IMR-90 (cell line): ENCODE results near the gene NUDCD3. TPM values are rescaled to one million over a fixed set of nuclear protein-coding genes. Genes with fewer than 3 reads are reported as not detected.

Experiments
- ATAC-seq: fragments of 200-7000 bp; cut with Tn5 transposase; 2 replicates; pipeline ENCODE4 v1.9.1; 2020; ENCODE audit warnings: low read depth, mild to moderate bottlenecking, moderate library complexity
- BruUV-seq: library from RNA; stranded (reverse); fragments of 400-500 nt; replicated peaks from 2 replicates; lab custom pipeline; 2021; lab: Mats Ljungman, UMichigan
- CTCF ChIA-PET: fragments of 300-600 bp; formaldehyde crosslinking; extraction: SDS; loops from one replicate; lab custom pipeline; 2021; ENCODE audit warnings: antibody characterized with exemption; lab: Yijun Ruan, JAX
- POLR2A ChIA-PET: fragments of 300-600 bp; sonication (Branson Sonifier 250); formaldehyde crosslinking; loops from one replicate; lab custom pipeline; 2022; ENCODE audit warnings: antibody characterized with exemption; ENCODE audit not compliant: unreplicated experiment; lab: Charles Lee
- DNase-seq: peaks from one replicate; pipeline ENCODE4 v3.0.0; 2013
- H2AFZ ChIP-seq: replicated peaks from 2 replicates; pipeline ENCODE3; 2013; ENCODE audit warnings: low read length, mild to moderate bottlenecking; ENCODE audit not compliant: poor library complexity
- H2AK5ac ChIP-seq: 2 replicates; pipeline ENCODE4 v1.6.1; 2013; ENCODE audit warnings: low read depth, low read length, inconsistent platforms
- H2AK9ac ChIP-seq: replicated peaks from 2 replicates; pipeline ENCODE3; 2013; ENCODE audit warnings: mild to moderate bottlenecking, low read depth, low read length, moderate library complexity; ENCODE audit not compliant: poor library complexity
- H2BK120ac ChIP-seq: 2 replicates; pipeline ENCODE4 v1.6.1; 2013; ENCODE audit warnings: low read depth, low read length, inconsistent platforms
- H2BK15ac ChIP-seq: 3 replicates; pipeline ENCODE4 v1.6.1; 2013; ENCODE audit warnings: low read depth, low read length, inconsistent platforms
- H2BK20ac ChIP-seq: 2 replicates; pipeline ENCODE4 v1.6.1; 2013; ENCODE audit warnings: low read depth, mild to moderate bottlenecking, inconsistent platforms, low read length, moderate library complexity
- H2BK5ac ChIP-seq: 2 replicates; pipeline ENCODE4 v1.6.1; 2013; ENCODE audit warnings: mild to moderate bottlenecking, low read depth, low read length, inconsistent platforms; ENCODE audit not compliant: poor library complexity, severe bottlenecking
- H3K14ac ChIP-seq: replicated peaks from 2 replicates; pipeline ENCODE4 v1.6.1; 2013; ENCODE audit warnings: low read depth, low read length, inconsistent platforms
- H3K18ac ChIP-seq: 2 replicates; pipeline ENCODE4 v1.6.1; 2013; ENCODE audit warnings: low read depth, low read length, control low read depth
- H3K23ac ChIP-seq: 2 replicates; pipeline ENCODE4 v1.6.1; 2013; ENCODE audit warnings: low read depth, low read length, inconsistent platforms
- H3K27ac ChIP-seq: 2 replicates; pipeline ENCODE4 v1.5.1; 2013; ENCODE audit warnings: mild to moderate bottlenecking, control low read depth, low read length; ENCODE audit not compliant: insufficient read depth
- H3K27me3 ChIP-seq: 2 replicates; pipeline ENCODE4 v1.6.1; 2013; ENCODE audit warnings: low read length; ENCODE audit not compliant: control insufficient read depth, insufficient read depth
- H3K36me3 ChIP-seq: 2 replicates; pipeline ENCODE4 v1.6.1; 2013; ENCODE audit warnings: low read length, mixed read lengths; ENCODE audit not compliant: control insufficient read depth, insufficient read depth
- H3K4ac ChIP-seq: 2 replicates; pipeline ENCODE4 v1.6.1; 2013; ENCODE audit warnings: low read depth, low read length, inconsistent platforms
- H3K4me1 ChIP-seq: 2 replicates; pipeline ENCODE4 v1.6.1; 2013; ENCODE audit warnings: low read length, mixed read lengths; ENCODE audit not compliant: control insufficient read depth, insufficient read depth
- H3K4me2 ChIP-seq: 2 replicates; pipeline ENCODE4 v1.6.1; 2013; ENCODE audit warnings: low read depth, mild to moderate bottlenecking, control low read depth, low read length, moderate library complexity
- H3K4me3 ChIP-seq: 2 replicates; pipeline ENCODE4 v1.5.1; 2013; ENCODE audit warnings: low read depth, mild to moderate bottlenecking, control low read depth, low read length, moderate library complexity; ENCODE audit not compliant: insufficient read depth
- H3K56ac ChIP-seq: 2 replicates; pipeline ENCODE4 v1.6.1; 2013; ENCODE audit warnings: low read length, inconsistent platforms; ENCODE audit not compliant: insufficient read depth; ENCODE audit errors: extremely low read depth
- H3K79me1 ChIP-seq, 2 experiments: 2 replicates each; pipeline ENCODE4 v1.6.1; 2013; ENCODE audit warnings: low read length in 2 of 2, inconsistent platforms in 1 of 2, low read depth in 1 of 2
- H3K9ac ChIP-seq: 2 replicates; pipeline ENCODE4 v1.6.1; 2013; ENCODE audit warnings: low read depth, low read length, control low read depth
- H3K9me1 ChIP-seq: 2 replicates; pipeline ENCODE4 v1.6.1; 2013; ENCODE audit warnings: low read length, inconsistent platforms; ENCODE audit not compliant: insufficient read depth
- H3K9me3 ChIP-seq: 2 replicates; pipeline ENCODE4 v1.6.1; 2013; ENCODE audit warnings: low read length; ENCODE audit not compliant: control insufficient read depth, insufficient read depth
- H4K20me1 ChIP-seq: 2 replicates; pipeline ENCODE4 v1.6.1; 2013; ENCODE audit warnings: low read length, inconsistent platforms; ENCODE audit not compliant: insufficient read depth
- H4K5ac ChIP-seq: 2 replicates; pipeline ENCODE4 v1.6.1; 2013; ENCODE audit warnings: mild to moderate bottlenecking, low read depth, low read length, control low read depth
- H4K8ac ChIP-seq, 2 experiments: 2 replicates each; pipeline ENCODE4 v1.6.1; 2013; ENCODE audit warnings: low read depth in 2 of 2, low read length in 2 of 2, control low read depth in 1 of 2, inconsistent platforms in 1 of 2
- H4K91ac ChIP-seq: 2 replicates; pipeline ENCODE4 v1.6.1; 2013; ENCODE audit warnings: low read depth, low read length, inconsistent platforms; ENCODE audit not compliant: insufficient read depth
- BHLHE40 ChIP-seq: fragments of 150-350 bp; IDR thresholded peaks from 2 replicates; pipeline ENCODE4 v1.6.1; 2016; ENCODE audit warnings: mild to moderate bottlenecking, low read depth, low read length
- CEBPB ChIP-seq: IDR thresholded peaks from 2 replicates; pipeline ENCODE4 v1.6.1; 2012; ENCODE audit warnings: low read depth, low read length, improper control_type of control experiment
- CHD1 ChIP-seq: IDR thresholded peaks from 2 replicates; pipeline ENCODE4 v1.6.1; 2012; ENCODE audit warnings: low read depth, low read length, improper control_type of control experiment
- CTCF ChIP-seq: conservative IDR thresholded peaks from 2 replicates; pipeline ENCODE4 v1.5.1; 2012; ENCODE audit warnings: mild to moderate bottlenecking, low read depth, low read length, improper control_type of control experiment
- ELK1 ChIP-seq: fragments of 150-350 bp; IDR thresholded peaks from 2 replicates; pipeline ENCODE4 v1.6.1; 2016; ENCODE audit warnings: low read depth, mild to moderate bottlenecking, low read length, moderate library complexity, borderline replicate concordance
- FOS ChIP-seq: fragments of 150-350 bp; IDR thresholded peaks from 2 replicates; pipeline ENCODE4 v1.6.1; 2016; ENCODE audit warnings: low read depth, low read length
- MAFK ChIP-seq: IDR thresholded peaks from 2 replicates; pipeline ENCODE4 v1.6.1; 2012; ENCODE audit warnings: low read depth, low read length, improper control_type of control experiment
- MAZ ChIP-seq: IDR thresholded peaks from 2 replicates; pipeline ENCODE4 v1.6.1; 2012; ENCODE audit warnings: low read depth, mild to moderate bottlenecking, low read length, improper control_type of control experiment, moderate library complexity, borderline replicate concordance
- MXI1 ChIP-seq: IDR thresholded peaks from 2 replicates; pipeline ENCODE4 v1.6.1; 2012; ENCODE audit warnings: low read depth, mild to moderate bottlenecking, low read length, moderate library complexity, borderline replicate concordance
- NFE2L2 ChIP-seq: fragments of 150-350 bp; IDR thresholded peaks from 2 replicates; pipeline ENCODE4 v1.6.1; 2016; ENCODE audit warnings: low read depth, mild to moderate bottlenecking, low read length
- POLR2A ChIP-seq: IDR thresholded peaks from 2 replicates; pipeline ENCODE4 v1.6.1; 2012; ENCODE audit warnings: mild to moderate bottlenecking, low read depth, low read length
- RAD21 ChIP-seq: IDR thresholded peaks from 2 replicates; pipeline ENCODE4 v1.6.1; 2012; ENCODE audit warnings: low read length, improper control_type of control experiment
- RCOR1 ChIP-seq: IDR thresholded peaks from 2 replicates; pipeline ENCODE4 v1.6.1; 2012; ENCODE audit warnings: mild to moderate bottlenecking, low read length, improper control_type of control experiment; ENCODE audit not compliant: insufficient replicate concordance
- RFX5 ChIP-seq: IDR thresholded peaks from 2 replicates; pipeline ENCODE4 v1.8.0; 2012; ENCODE audit warnings: low read depth, mild to moderate bottlenecking, low read length, moderate library complexity
- SMC3 ChIP-seq: fragments of 150-350 bp; IDR thresholded peaks from 2 replicates; pipeline ENCODE4 v1.6.1; 2016; ENCODE audit warnings: low read depth, mild to moderate bottlenecking, antibody characterized with exemption, low read length, moderate library complexity
- USF2 ChIP-seq: fragments of 150-350 bp; IDR thresholded peaks from 2 replicates; pipeline ENCODE4 v1.6.1; 2017; ENCODE audit warnings: mild to moderate bottlenecking, antibody characterized with exemption, low read length, low read depth
- WGBS, 2 experiments: methylation state at CpG; one replicate each; pipeline versions ENCODE4 v1.1.5 to v1.1.7; 2013; ENCODE audit warnings: missing lambda C conversion rate in 2 of 2; ENCODE audit not compliant: insufficient read length in 1 of 2; ENCODE audit errors: extremely low coverage in 2 of 2; 5-methylcytosine and 5-hydroxymethylcytosine counted together
- dilution Hi-C: fragments of 300-500 bp; cut with HindIII; formaldehyde crosslinking; loops from one replicate; pipeline ENCODE4 v1.14.3; 2018; ENCODE audit warnings: low sequenced_read_pairs; ENCODE audit not compliant: unreplicated experiment
- in situ Hi-C: fragments of 300-500 bp; cut with MboI; formaldehyde crosslinking; loops from 3 replicates; pipeline ENCODE4 v1.14.3; 2019; ENCODE audit warnings: low sequenced_read_pairs, inconsistent platforms, mixed read lengths
- intact Hi-C: fragments of 100-400 bp; cut with micrococcal nuclease; formaldehyde crosslinking; loops from 2 replicates; pipeline ENCODE4 v1.10.0; 2022
- polyA plus RNA-seq, 3 experiments: library from polyadenylated mRNA; depleted of rRNA; stranded (reverse); fragments of >200 nt; gene quantifications; 2 replicates each; pipeline ENCODE4 v1.2.3, GENCODE V29; 2012; ENCODE audit warnings: low replicate concordance in 1 of 3
- total RNA-seq: library from RNA; depleted of rRNA; stranded (reverse); fragments of >200 nt; gene quantifications from 2 replicates; pipeline ENCODE4 v1.2.3, GENCODE V29; 2012

NUDCD3 gene
- total and polyA plus RNA-seq, 2 of the 4 experiments (the other 2 are of a cell fraction): 49.5 to 76.0 TPM

- H2AFZ ChIP-seq: no peak overlapping the region
- no peak overlapping the region for H4K5ac ChIP-seq
- H4K91ac ChIP-seq: no peak overlapping the region
- H3K4ac ChIP-seq: no peak overlapping the region
- H3K4me2 ChIP-seq: no peak overlapping the region
- no peak overlapping the region for H3K9ac ChIP-seq
- peaks cover 3% of the 10 kb centered on the region; the same call in 1 of the 2 replicates for H3K4me1 ChIP-seq
- no peaks in the 10 kb centered on the region for H3K9me3 ChIP-seq
- no peak overlapping the region for H3K56ac ChIP-seq
- dilution Hi-C loops (no loop called here), intact Hi-C loops (no loop called here), in situ Hi-C loops (no loop called here)
- H3K9me1 ChIP-seq: peaks cover 32% of the 10 kb centered on the region
- TF ChIP-seq MAFK: no peak
- TF ChIP-seq MAZ: no peak
- TF ChIP-seq POLR2A: no peak
- no peak for TF ChIP-seq CHD1
- TF ChIP-seq RCOR1: no peak
- no peak for TF ChIP-seq CEBPB
- no peak for TF ChIP-seq CTCF
- TF ChIP-seq ELK1: no peak
- no peak for TF ChIP-seq USF2
- no peak for TF ChIP-seq BHLHE40
- TF ChIP-seq RFX5: no peak
- TF ChIP-seq MXI1: no peak
- TF ChIP-seq RAD21: no peak
- TF ChIP-seq SMC3: no peak
- TF ChIP-seq NFE2L2: no peak
- TF ChIP-seq FOS: no peak
- no peak overlapping the region for H3K14ac ChIP-seq
- no peak overlapping the region for H2BK20ac ChIP-seq
- H4K20me1 ChIP-seq: peaks cover 29% of the 10 kb centered on the region
- DNase-seq (no peak), ATAC-seq (no peak)
- H3K27ac ChIP-seq: no peak overlapping the region
- ChIA-PET POLR2A (no interaction called here), CTCF (interaction anchor here (0.7 kb wide), 1 partner anchor 290 kb away, joined by 6 read pairs; no protein-coding TSS in a partner anchor)
- H4K8ac ChIP-seq: no peak overlapping the region
- H3K36me3 ChIP-seq: peaks cover 13% of the 10 kb centered on the region
- no peaks in the 10 kb centered on the region for H3K27me3 ChIP-seq
- no peak overlapping the region for H3K4me3 ChIP-seq
- no peak overlapping the region for H2BK120ac ChIP-seq
- H2AK9ac ChIP-seq: no peak overlapping the region
- no peak overlapping the region for H2BK5ac ChIP-seq
- H2AK5ac ChIP-seq: no peak overlapping the region
- no peak overlapping the region for H2BK15ac ChIP-seq
- 100% methylated on average over 1 of the region's 7 CpGs; no CpG with 5 or more reads in 1 of the 2 experiments for WGBS, 2 experiments
- no peak overlapping the region for H3K18ac ChIP-seq
- no TSS peak for BruUV-seq
- peaks cover 49 to 76% of the 10 kb centered on the region in 2 experiments for H3K79me1 ChIP-seq
- no peak overlapping the region for H3K23ac ChIP-seq
Observed at GRCh38 chr7:44451123-44451522, 39.3 kb downstream of the NUDCD3 start.
